Keratinocyte (primary cell): Measurements from ENCODE around the gene CORO1C. TPM values are rescaled to one million over a fixed set of nuclear protein-coding genes. Genes with fewer than 3 reads are reported as not detected.

ENCODE experiments used
- DNase-seq: peaks from one replicate; pipeline ENCODE4 v3.0.0-alpha.2; 2011; ENCODE audit warnings: low read depth, missing footprints, low spot score
- FAIRE-seq: peaks from 2 replicates; lab custom pipeline; 2011; peaks lifted over from hg19 to GRCh38; lab: Jason Lieb, UNC
- H2AFZ ChIP-seq: 2 replicates; pipeline ENCODE4 v1.6.0; 2012; ENCODE audit warnings: low read length, control low read depth, inconsistent platforms; ENCODE audit not compliant: control insufficient read depth
- H3K27ac ChIP-seq: 2 replicates; pipeline ENCODE4 v1.5.1; 2011; ENCODE audit warnings: low read length; ENCODE audit not compliant: control insufficient read depth, insufficient read depth
- H3K27me3 ChIP-seq: 3 replicates; pipeline ENCODE4 v1.6.0; 2011; ENCODE audit warnings: low read length; ENCODE audit not compliant: control insufficient read depth, insufficient read depth; ENCODE audit errors: extremely low read depth
- H3K36me3 ChIP-seq, 2 experiments: 2 replicates in 1 of 2; 3 replicates in 1 of 2; pipeline ENCODE4 v1.5.1; 2011; ENCODE audit warnings: low read length in 2 of 2, mild to moderate bottlenecking in 1 of 2; ENCODE audit not compliant: control insufficient read depth in 2 of 2, insufficient read depth in 2 of 2; ENCODE audit errors: extremely low read depth in 1 of 2
- H3K4me1 ChIP-seq: 3 replicates; pipeline ENCODE4 v1.5.1; 2011; ENCODE audit warnings: low read length; ENCODE audit not compliant: control insufficient read depth, insufficient read depth; ENCODE audit errors: extremely low read depth
- H3K4me2 ChIP-seq: 3 replicates; pipeline ENCODE4 v1.6.0; 2011; ENCODE audit warnings: low read depth, low read length; ENCODE audit not compliant: control insufficient read depth, insufficient read depth; ENCODE audit errors: extremely low read depth
- H3K4me3 ChIP-seq, 3 experiments: fragments of 200-600 bp in 1 of 3; sonication (generic) in 1 of 3; 2 replicates in 2 of 3; 3 replicates in 1 of 3; pipeline ENCODE4 v1.5.1; 2011 to 2016; ENCODE audit warnings: low read length in 3 of 3, mild to moderate bottlenecking in 3 of 3, control low read depth in 2 of 3, inconsistent platforms in 1 of 3, low read depth in 1 of 3, mixed read lengths in 1 of 3, mixed run types in 1 of 3, moderate library complexity in 1 of 3; ENCODE audit not compliant: control insufficient read depth in 2 of 3, insufficient read depth in 2 of 3; ENCODE audit errors: extremely low read depth in 1 of 3
- H3K79me2 ChIP-seq: 2 replicates; pipeline ENCODE4 v1.6.0; 2012; ENCODE audit warnings: low read length; ENCODE audit not compliant: control insufficient read depth, insufficient read depth
- H3K9ac ChIP-seq: 3 replicates; pipeline ENCODE4 v1.6.0; 2011; ENCODE audit warnings: low read length; ENCODE audit not compliant: control insufficient read depth, insufficient read depth; ENCODE audit errors: extremely low read depth
- H3K9me1 ChIP-seq: 3 replicates; pipeline ENCODE4 v1.6.0; 2011; ENCODE audit warnings: low read length; ENCODE audit not compliant: control insufficient read depth, insufficient read depth; ENCODE audit errors: extremely low read depth
- H3K9me3 ChIP-seq: 2 replicates; pipeline ENCODE4 v1.5.1; 2012; ENCODE audit warnings: low read depth, low read length; ENCODE audit not compliant: control insufficient read depth
- H4K20me1 ChIP-seq: 3 replicates; pipeline ENCODE4 v1.6.0; 2011; ENCODE audit warnings: low read length; ENCODE audit not compliant: control insufficient read depth, insufficient read depth; ENCODE audit errors: extremely low read depth
- EZH2 ChIP-seq: IDR thresholded peaks from one replicate; pipeline ENCODE4 v1.6.1; 2012; ENCODE audit warnings: inconsistent platforms, mild to moderate bottlenecking, low read length, moderate library complexity
- dilution Hi-C: fragments of 300-500 bp; cut with MboI; formaldehyde crosslinking; loops from one replicate; pipeline ENCODE4 v1.7.0; 2020; ENCODE audit warnings: low sequenced_read_pairs; ENCODE audit not compliant: extremely low pct_ligation_motif_present
- polyA plus RNA-seq, 5 experiments: library from polyadenylated mRNA; depleted of rRNA in 3 of 5; stranded (reverse) in 3 of 5; stranded (forward) in 1 of 5; unstranded in 1 of 5; fragments of >200 nt; gene quantifications; 1 replicate in 1 of 5; 2 replicates in 3 of 5; 3 replicates in 1 of 5; pipeline versions ENCODE4 v1.2.1 to v1.2.3, GENCODE V29; 2011 to 2012; ENCODE audit warnings: missing spikeins in 2 of 5, low read depth in 1 of 5, low replicate concordance in 1 of 5
- TF ChIP-seq, protein P1 (sequence below), 3 experiments: IDR thresholded peaks in 1 of 3; conservative IDR thresholded peaks in 1 of 3; optimal IDR thresholded peaks in 1 of 3; 2 replicates in 2 of 3; 3 replicates in 1 of 3; pipeline versions ENCODE3 to v1.5.1; 2011; ENCODE audit warnings: low read length in 3 of 3, mild to moderate bottlenecking in 3 of 3, moderate library complexity in 2 of 3, control low read depth in 1 of 3, inconsistent platforms in 1 of 3; ENCODE audit not compliant: insufficient read depth in 2 of 3; ENCODE audit errors: extremely low read depth in 1 of 3

Gene CORO1C
- polyA plus RNA-seq, 1 donor (not counting 4 experiments of a cell fraction or from before 2014, with no cell fraction given) = 283 TPM

DNA sequence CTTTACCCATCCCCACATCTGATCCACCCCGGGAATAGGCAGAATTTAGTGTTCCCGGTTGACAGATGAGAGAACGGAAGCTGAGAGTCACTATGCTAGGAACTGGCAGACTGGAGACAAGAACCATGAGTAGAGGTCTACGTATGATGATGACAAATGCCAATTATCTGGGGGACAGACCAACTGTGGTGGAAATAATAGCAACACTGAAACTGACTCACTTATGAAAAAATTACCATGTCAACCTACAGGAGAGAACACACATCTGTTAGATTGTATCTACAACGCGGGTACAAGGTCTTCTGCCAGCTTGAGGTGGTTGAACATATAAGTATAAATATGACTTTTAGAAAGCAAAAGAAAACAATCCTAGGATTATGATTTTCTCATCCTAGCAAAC is 82.2 kb downstream of the CORO1C start:
- Histone ChIP-seq H3K27ac (no peak overlapping the region), H3K4me1 (no peaks in the 10 kb centered on the region), H3K4me3 (no peak overlapping the region), H3K9me3 (no peaks in the 10 kb centered on the region), H3K36me3 (peaks cover 47 to 65% of the 10 kb centered on the region in 2 experiments), H3K79me2 (peaks cover 3% of the 10 kb centered on the region), H3K4me2 (no peak overlapping the region), H3K27me3 (no peaks in the 10 kb centered on the region), H2AFZ (no peak overlapping the region), H3K9me1 (no peaks in the 10 kb centered on the region), H3K9ac (no peak overlapping the region), H4K20me1 (no peaks in the 10 kb centered on the region)
- no peak for TF ChIP-seq EZH2
- TF ChIP-seq, protein P1, sequence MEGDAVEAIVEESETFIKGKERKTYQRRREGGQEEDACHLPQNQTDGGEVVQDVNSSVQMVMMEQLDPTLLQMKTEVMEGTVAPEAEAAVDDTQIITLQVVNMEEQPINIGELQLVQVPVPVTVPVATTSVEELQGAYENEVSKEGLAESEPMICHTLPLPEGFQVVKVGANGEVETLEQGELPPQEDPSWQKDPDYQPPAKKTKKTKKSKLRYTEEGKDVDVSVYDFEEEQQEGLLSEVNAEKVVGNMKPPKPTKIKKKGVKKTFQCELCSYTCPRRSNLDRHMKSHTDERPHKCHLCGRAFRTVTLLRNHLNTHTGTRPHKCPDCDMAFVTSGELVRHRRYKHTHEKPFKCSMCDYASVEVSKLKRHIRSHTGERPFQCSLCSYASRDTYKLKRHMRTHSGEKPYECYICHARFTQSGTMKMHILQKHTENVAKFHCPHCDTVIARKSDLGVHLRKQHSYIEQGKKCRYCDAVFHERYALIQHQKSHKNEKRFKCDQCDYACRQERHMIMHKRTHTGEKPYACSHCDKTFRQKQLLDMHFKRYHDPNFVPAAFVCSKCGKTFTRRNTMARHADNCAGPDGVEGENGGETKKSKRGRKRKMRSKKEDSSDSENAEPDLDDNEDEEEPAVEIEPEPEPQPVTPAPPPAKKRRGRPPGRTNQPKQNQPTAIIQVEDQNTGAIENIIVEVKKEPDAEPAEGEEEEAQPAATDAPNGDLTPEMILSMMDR (optimal IDR thresholded peaks at IDR 0.05 in 1 of 3, IDR thresholded peaks at IDR 0.05 in 1 of 3, conservative IDR thresholded peaks at IDR 0.05 in 1 of 3; ENCODE audit: extremely low read depth in 1 of 3, insufficient read depth in 2 of 3, low read length in 3 of 3) = no peak
- DNase-seq = no peak
- FAIRE-seq = no peak
- dilution Hi-C loops = no loop called here

DNA sequence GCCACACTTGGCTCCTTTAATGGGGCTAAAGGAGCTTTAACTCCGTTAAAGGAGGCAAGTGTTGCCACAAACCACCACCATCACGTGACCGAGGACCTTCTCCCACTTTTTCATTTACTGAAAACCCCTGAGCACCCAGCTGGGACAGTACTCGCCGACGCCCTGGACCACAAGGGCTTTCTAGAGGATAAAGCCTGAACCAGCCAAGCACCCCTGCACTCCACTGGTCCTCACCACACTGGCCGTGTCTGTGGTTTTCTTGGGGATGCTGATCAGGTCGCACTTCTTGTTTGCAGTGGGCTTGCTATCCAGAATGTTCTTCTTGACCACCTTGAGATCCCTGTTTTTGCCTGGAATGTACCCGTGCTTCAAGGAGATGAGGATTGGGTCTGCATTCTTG is 82.9 kb downstream of the CORO1C start:
- no peaks in the 10 kb centered on the region for H3K27me3 ChIP-seq
- no peak overlapping the region for H3K9ac ChIP-seq
- no peaks in the 10 kb centered on the region for H3K9me3 ChIP-seq
- no peak overlapping the region for H3K4me2 ChIP-seq
- no peaks in the 10 kb centered on the region for H3K4me1 ChIP-seq
- H3K9me1 ChIP-seq = no peaks in the 10 kb centered on the region
- peaks cover 44 to 61% of the 10 kb centered on the region in 2 experiments for H3K36me3 ChIP-seq
- TF ChIP-seq, protein P1 (optimal IDR thresholded peaks at IDR 0.05 in 1 of 3, IDR thresholded peaks at IDR 0.05 in 1 of 3, conservative IDR thresholded peaks at IDR 0.05 in 1 of 3; ENCODE audit: extremely low read depth in 1 of 3, insufficient read depth in 2 of 3, low read length in 3 of 3) = no peak
- no peak for TF ChIP-seq EZH2
- no peak overlapping the region for H3K4me3 ChIP-seq
- dilution Hi-C loops = no loop called here
- H4K20me1 ChIP-seq = no peaks in the 10 kb centered on the region
- no peak overlapping the region for H2AFZ ChIP-seq
- FAIRE-seq = no peak
- no peak overlapping the region for H3K27ac ChIP-seq
- H3K79me2 ChIP-seq = no peaks in the 10 kb centered on the region
- DNase-seq = no peak
